ENCODE data around the gene DLGAP3.

Gene DLGAP3

DNA sequence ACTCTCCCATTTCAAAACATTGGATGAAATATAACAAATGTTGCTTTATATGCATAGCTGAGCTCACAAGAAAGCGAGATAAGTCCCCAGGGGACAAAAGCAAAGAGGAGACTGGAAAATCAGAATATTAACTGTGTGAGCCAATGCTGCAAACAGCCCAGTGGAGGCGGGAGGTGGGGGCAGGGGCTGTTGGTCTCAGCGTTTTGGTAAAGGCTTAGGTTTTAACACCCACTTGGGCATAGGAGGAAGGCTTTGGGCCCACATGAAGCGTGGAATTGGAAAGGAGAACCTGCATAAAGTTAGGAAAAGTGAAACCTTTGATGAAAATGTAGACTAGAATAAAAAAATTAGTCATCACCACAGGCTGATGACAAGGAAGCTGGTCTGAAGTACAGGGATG lies 39.7 kb downstream of the DLGAP3 start:
- Histone ChIP-seq H3K4me3 (ENCODE audit: low read length) (no peak overlapping the region), H3K27me3 (ENCODE audit: control insufficient read depth, insufficient read depth, low read length) (peaks cover 11% of the 10 kb centered on the region), H3K4me1 (ENCODE audit: control insufficient read depth, insufficient read depth, low read length) (no peaks in the 10 kb centered on the region), H3K27ac (ENCODE audit: low read depth, low read length) (no peak overlapping the region), H3K9ac (ENCODE audit: low read length) (no peak overlapping the region), H3K36me3 (ENCODE audit: control insufficient read depth, insufficient read depth, low read length) (no peaks in the 10 kb centered on the region)

DNA sequence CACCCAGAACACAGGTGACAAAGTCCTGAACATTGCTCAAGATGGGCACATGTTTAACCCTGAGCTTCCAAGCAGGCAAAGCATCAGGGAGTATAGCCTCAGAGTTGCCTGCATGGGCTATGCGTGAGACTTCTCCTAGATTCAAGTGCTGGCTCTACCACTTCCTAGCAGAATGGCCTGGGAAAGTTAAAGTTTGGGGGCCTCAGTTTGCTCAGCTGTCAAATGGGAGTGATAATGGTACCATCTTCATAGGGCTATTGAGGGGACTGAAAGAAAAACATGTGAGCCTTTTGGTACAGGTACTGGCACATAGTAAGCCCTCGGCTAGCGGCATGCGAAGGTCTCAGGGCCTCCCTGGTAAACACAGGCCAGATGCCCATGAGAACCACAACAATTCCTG lies 41.9 kb downstream of the DLGAP3 start:
- Histone ChIP-seq H3K9ac (ENCODE audit: low read length) (no peak overlapping the region), H3K27me3 (ENCODE audit: control insufficient read depth, insufficient read depth, low read length) (peaks cover 19% of the 10 kb centered on the region), H3K27ac (ENCODE audit: low read depth, low read length) (no peak overlapping the region), H3K4me1 (ENCODE audit: control insufficient read depth, insufficient read depth, low read length) (no peaks in the 10 kb centered on the region), H3K36me3 (ENCODE audit: control insufficient read depth, insufficient read depth, low read length) (no peaks in the 10 kb centered on the region), H3K4me3 (ENCODE audit: low read length) (no peak overlapping the region)

DNA sequence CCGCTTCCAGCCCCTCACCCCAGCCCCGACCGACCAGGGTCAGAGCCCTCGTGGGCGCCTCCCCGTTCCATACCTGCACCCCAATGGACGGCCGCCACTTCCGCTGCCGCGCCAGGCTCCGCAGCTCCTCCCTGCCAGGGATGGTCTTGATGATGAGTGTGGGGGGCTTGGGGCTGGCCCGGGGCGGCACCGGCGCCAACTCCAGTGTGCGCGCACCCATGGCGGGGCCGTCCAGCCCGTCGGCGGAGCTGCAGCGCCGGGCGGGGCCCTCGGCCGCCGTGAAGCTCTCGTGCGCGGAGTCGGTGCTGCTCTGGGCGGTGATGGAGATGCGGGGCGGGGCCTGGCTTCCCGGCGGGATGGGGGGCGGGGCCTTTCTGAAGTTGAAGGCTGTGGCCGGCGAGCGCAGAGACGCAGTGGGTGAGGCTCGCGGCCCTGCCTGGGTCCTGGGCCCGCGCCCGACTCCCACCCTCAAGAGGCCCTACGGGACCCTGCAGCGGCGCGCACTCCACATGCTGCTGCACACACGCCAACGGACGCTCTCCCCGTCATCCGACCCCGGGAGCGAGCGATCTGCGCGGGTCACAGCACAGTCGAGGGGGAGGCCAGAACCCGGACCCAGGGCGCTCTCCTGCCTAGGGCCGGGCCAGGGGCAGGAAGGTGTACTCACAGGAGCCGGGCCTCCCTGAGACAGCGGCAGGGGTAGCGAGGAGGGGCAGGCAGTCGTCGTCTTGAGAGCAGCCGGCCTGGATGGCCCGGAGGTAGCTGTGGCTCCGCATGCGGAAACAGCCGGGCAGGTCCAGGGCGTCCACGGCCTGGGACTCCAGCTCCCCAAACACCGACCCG lies 43.8 kb downstream of the DLGAP3 start:
- no peaks in the 10 kb centered on the region for H3K4me1 ChIP-seq (ENCODE audit: control insufficient read depth, insufficient read depth, low read length)
- peak overlapping the region; percentile 46 for H3K4me3 ChIP-seq (ENCODE audit: low read length)
- H3K36me3 ChIP-seq (ENCODE audit: control insufficient read depth, insufficient read depth, low read length), result no peaks in the 10 kb centered on the region
- peaks cover 19% of the 10 kb centered on the region for H3K27me3 ChIP-seq (ENCODE audit: control insufficient read depth, insufficient read depth, low read length)
- H3K27ac ChIP-seq (ENCODE audit: low read depth, low read length), result no peak overlapping the region
- H3K9ac ChIP-seq (ENCODE audit: low read length), result no peak overlapping the region

DNA sequence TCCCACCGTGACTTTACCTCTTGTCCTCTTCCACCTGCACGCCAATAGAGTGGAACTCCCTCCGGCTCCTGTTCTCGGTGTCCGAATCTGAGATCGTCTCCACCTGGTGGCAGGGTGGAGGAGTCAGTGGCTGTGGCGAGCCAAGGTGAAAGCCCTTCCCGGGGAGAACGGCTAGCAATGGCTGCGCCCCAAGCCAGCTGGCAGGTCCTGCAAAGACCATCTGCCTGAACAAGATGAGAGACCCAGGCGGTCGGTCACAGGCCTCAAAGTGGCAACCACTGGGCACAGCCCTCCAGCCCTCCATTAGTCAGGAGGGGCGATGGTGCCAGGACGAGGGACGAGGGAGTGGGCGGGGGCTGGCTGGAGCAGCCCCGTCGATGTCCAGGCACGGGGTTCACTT lies 44.5 kb downstream of the DLGAP3 start:
- H3K9ac ChIP-seq (ENCODE audit: low read length), result no peak overlapping the region
- H3K27me3 ChIP-seq (ENCODE audit: control insufficient read depth, insufficient read depth, low read length), result peaks cover 19% of the 10 kb centered on the region
- peak overlapping the region; percentile 46 for H3K4me3 ChIP-seq (ENCODE audit: low read length)

DNA sequence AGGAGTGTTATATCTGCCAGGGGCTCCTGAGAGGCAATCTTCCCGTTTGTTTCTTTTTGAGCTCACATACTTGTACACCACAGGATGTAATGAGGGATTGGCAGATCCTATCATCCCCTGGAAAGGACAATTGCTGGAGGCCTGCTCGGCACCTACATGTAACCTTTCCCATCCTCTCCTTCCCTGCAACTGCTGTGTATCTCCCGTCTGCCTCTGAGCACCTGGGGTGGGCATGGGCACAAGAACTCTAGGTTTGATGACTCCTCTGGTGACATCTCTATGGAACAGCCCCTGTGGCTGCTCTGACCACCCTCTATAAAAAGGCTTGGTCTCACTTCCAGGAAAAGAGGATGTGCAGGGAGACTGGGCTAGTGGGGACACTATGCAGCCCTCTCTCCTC lies 44.9 kb downstream of the DLGAP3 start:
- Histone ChIP-seq H3K4me3 (ENCODE audit: low read length) (no peak overlapping the region), H3K4me1 (ENCODE audit: control insufficient read depth, insufficient read depth, low read length) (no peaks in the 10 kb centered on the region), H3K36me3 (ENCODE audit: control insufficient read depth, insufficient read depth, low read length) (no peaks in the 10 kb centered on the region), H3K27me3 (ENCODE audit: control insufficient read depth, insufficient read depth, low read length) (peaks cover 19% of the 10 kb centered on the region), H3K27ac (ENCODE audit: low read depth, low read length) (no peak overlapping the region), H3K9ac (ENCODE audit: low read length) (no peak overlapping the region)

More for the DNA sequence above, 44.5 kb downstream of the DLGAP3 start:
- H3K36me3 ChIP-seq (ENCODE audit: control insufficient read depth, insufficient read depth, low read length), result no peaks in the 10 kb centered on the region
- H3K4me1 ChIP-seq (ENCODE audit: control insufficient read depth, insufficient read depth, low read length), result no peaks in the 10 kb centered on the region
- no peak overlapping the region for H3K27ac ChIP-seq (ENCODE audit: low read depth, low read length)

DNA sequence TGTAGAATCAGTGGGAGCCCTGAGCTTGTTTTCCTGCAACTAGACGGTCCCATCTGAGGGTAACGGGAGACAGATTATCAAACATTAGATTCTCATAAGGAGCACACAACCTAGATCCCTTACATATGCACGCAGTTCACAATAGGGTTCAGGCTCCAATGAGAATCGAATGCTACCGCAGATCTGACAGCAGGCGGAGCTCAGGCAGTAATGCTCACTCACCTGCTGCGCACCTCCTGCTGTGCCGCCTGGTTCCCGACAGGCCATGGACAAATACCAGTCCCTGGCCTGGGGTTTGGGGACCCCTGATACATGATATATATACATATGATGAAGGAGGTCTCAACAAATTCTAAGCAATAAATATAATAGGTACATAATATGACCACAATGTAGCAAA lies 50.2 kb downstream of the DLGAP3 start:
- Histone ChIP-seq H3K27ac (ENCODE audit: low read depth, low read length) (no peak overlapping the region), H3K27me3 (ENCODE audit: control insufficient read depth, insufficient read depth, low read length) (peaks cover 3% of the 10 kb centered on the region), H3K4me1 (ENCODE audit: control insufficient read depth, insufficient read depth, low read length) (no peaks in the 10 kb centered on the region), H3K4me3 (ENCODE audit: low read length) (no peak overlapping the region), H3K9ac (ENCODE audit: low read length) (no peak overlapping the region), H3K36me3 (ENCODE audit: control insufficient read depth, insufficient read depth, low read length) (no peaks in the 10 kb centered on the region)

DNA sequence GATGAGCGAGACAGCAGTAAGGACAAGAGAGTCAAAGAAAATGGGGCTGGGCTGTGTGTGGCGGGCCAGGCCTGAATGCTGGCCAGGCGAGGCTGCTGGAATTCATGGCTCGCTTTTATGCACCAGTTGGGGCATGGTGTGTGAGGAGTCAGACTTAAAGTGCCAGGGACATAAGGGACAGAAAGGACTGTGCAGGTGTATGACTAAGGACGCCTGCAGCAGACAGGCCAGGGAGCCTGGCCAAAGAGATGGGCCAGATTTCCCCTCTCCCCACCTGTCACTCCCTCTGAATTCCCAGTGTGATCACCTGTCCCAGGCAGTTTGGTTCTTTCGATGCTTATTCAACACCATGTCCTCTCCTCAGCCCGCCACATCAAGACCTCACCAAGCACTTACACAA lies 53.0 kb downstream of the DLGAP3 start:
- no peaks in the 10 kb centered on the region for H3K4me1 ChIP-seq (ENCODE audit: control insufficient read depth, insufficient read depth, low read length)
- no peak overlapping the region for H3K4me3 ChIP-seq (ENCODE audit: low read length)
- H3K27me3 ChIP-seq (ENCODE audit: control insufficient read depth, insufficient read depth, low read length), result peaks cover 2% of the 10 kb centered on the region
- no peak overlapping the region for H3K9ac ChIP-seq (ENCODE audit: low read length)
- no peak overlapping the region for H3K27ac ChIP-seq (ENCODE audit: low read depth, low read length)
- no peaks in the 10 kb centered on the region for H3K36me3 ChIP-seq (ENCODE audit: control insufficient read depth, insufficient read depth, low read length)

DNA sequence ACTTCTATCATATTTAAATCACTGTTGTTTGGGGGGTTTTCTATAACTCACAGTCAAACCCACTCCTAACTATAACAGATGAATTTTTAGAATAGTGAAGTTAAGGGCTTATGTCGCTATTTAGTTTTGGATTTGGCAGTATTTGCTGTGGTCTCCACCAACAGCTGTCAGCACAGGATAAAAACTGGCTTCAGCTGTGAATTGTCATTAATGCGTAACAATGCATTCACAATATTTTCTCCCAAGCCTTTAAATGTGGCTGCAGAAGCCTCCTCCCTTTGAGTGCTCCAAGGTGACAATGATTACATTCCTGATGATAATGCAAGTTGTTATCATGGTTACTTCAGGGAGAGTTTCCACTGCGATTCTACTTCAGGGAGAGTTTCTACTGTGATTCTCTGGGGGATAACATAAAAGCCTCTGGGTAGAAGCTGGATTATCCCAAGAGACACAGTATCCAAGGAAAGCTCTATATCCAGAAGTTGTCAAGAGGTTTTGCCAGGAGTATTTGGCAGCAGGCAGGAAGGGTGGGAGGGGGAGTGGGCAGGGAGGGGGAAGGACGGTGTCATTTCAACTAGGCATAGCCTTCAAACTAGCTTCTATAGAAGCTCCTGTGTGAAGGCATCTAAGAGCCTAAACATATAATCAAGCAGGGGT lies 55.0 kb downstream of the DLGAP3 start:
- H3K4me3 ChIP-seq (ENCODE audit: low read length), result no peak overlapping the region
- H3K36me3 ChIP-seq (ENCODE audit: control insufficient read depth, insufficient read depth, low read length), result no peaks in the 10 kb centered on the region
- no peaks in the 10 kb centered on the region for H3K4me1 ChIP-seq (ENCODE audit: control insufficient read depth, insufficient read depth, low read length)
- no peak overlapping the region for H3K9ac ChIP-seq (ENCODE audit: low read length)
- H3K27ac ChIP-seq (ENCODE audit: low read depth, low read length), result no peak overlapping the region
- peaks cover 2% of the 10 kb centered on the region for H3K27me3 ChIP-seq (ENCODE audit: control insufficient read depth, insufficient read depth, low read length)

DNA sequence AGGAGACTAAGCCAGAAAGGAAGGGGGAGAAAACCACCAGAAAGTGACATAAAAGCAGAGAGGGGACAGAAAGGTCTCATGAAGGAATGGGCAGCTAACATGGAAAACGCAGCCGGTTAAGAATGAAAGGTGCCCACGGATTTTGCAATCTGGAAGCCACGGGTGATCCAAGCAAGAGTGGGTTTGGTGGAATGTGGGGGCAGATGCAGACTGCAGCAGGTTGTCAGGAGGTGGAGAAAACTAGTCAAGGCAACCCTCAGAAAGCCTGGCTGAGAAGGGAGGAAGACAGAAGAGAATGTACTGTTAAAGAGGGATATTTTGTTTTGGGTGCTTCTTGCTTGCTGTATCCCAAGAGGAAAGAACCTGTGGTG lies 57.3 kb downstream of the DLGAP3 start:
- Histone ChIP-seq H3K27ac (ENCODE audit: low read depth, low read length) (no peak overlapping the region), H3K4me3 (ENCODE audit: low read length) (no peak overlapping the region), H3K4me1 (ENCODE audit: control insufficient read depth, insufficient read depth, low read length) (no peaks in the 10 kb centered on the region), H3K36me3 (ENCODE audit: control insufficient read depth, insufficient read depth, low read length) (no peaks in the 10 kb centered on the region), H3K27me3 (ENCODE audit: control insufficient read depth, insufficient read depth, low read length) (peaks cover 2% of the 10 kb centered on the region), H3K9ac (ENCODE audit: low read length) (no peak overlapping the region)

DNA sequence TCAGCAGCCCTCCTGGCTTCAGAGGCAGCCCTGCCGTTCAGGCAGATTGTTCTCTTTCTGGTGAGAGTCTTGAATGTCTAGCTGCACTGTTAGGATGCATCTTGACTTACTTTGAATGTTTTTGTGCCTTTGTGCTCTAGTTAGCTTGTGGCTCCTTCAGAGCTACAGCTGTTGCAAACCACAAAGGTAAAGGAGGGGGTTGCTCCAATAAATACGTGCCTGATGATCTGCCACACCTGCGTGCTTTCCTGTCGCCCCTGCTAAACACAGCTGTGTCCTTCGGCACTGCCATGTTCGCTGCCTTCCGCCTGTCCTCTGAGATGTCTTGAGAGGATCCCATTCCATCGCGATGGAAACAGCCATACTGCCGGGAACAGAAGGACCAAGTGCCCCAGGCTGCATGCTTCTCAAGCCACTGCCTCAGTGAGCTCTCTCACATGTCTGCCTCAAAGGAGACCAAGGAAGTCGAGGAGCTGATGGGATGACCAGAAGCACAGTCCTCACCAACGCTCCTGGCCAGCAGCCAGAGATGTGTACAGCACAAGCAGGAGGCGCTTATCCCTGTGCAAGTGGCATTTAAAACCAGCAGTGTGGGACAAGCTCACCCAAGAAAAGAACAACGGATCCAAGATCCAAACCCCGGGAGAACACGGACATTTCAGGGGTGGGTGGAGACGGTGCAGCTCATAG lies 57.9 kb downstream of the DLGAP3 start:
- H3K4me1 ChIP-seq (ENCODE audit: control insufficient read depth, insufficient read depth, low read length), result no peaks in the 10 kb centered on the region
- no peak overlapping the region for H3K4me3 ChIP-seq (ENCODE audit: low read length)
- no peak overlapping the region for H3K9ac ChIP-seq (ENCODE audit: low read length)
- H3K36me3 ChIP-seq (ENCODE audit: control insufficient read depth, insufficient read depth, low read length), result no peaks in the 10 kb centered on the region
- peaks cover 2% of the 10 kb centered on the region for H3K27me3 ChIP-seq (ENCODE audit: control insufficient read depth, insufficient read depth, low read length)
- H3K27ac ChIP-seq (ENCODE audit: low read depth, low read length), result no peak overlapping the region

DNA sequence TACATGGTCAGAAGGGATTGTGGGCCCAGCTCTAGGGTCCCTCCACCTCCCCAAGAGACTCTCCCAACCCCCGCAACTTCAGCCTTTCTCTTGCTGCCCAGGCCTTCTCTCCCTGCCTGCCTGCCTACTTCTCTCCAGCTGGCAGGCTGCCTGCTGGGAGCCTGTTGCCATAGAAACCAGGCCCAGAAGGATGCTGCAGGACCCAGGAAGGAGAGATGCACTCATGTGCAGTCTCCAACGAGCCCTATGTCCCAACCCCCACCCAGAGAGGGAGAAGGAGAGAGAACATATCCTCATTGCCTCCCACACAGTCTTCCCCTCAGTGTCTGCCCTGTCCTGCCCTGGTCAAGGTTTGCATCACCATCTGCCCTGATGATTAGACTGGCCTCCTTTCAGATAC lies 59.1 kb downstream of the DLGAP3 start:
- Histone ChIP-seq H3K36me3 (ENCODE audit: control insufficient read depth, insufficient read depth, low read length) (no peaks in the 10 kb centered on the region), H3K27me3 (ENCODE audit: control insufficient read depth, insufficient read depth, low read length) (peaks cover 2% of the 10 kb centered on the region), H3K4me1 (ENCODE audit: control insufficient read depth, insufficient read depth, low read length) (no peaks in the 10 kb centered on the region), H3K4me3 (ENCODE audit: low read length) (no peak overlapping the region), H3K27ac (ENCODE audit: low read depth, low read length) (no peak overlapping the region), H3K9ac (ENCODE audit: low read length) (no peak overlapping the region)

DNA sequence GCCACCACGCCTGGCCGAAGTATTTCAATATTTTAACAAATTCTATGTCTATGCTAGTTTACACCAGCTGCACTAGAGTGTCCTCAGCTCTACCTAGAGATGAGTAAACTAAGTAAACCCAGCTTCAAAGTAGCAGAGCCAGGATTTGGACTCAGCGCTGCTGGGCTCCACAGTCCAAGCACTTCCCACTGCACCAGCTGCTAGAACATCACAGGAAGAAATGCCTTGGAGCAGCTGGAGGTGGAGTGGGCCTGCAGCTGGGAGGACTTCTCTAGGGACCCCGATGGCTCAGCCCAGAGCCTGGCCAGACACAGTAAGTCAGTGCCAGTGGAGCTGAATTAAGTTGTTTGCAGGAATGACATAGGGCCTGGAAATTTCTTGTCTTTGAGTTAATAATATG lies 59.7 kb downstream of the DLGAP3 start:
- Histone ChIP-seq H3K27ac (ENCODE audit: low read depth, low read length) (no peak overlapping the region), H3K27me3 (ENCODE audit: control insufficient read depth, insufficient read depth, low read length) (peaks cover 2% of the 10 kb centered on the region), H3K36me3 (ENCODE audit: control insufficient read depth, insufficient read depth, low read length) (no peaks in the 10 kb centered on the region), H3K4me3 (ENCODE audit: low read length) (no peak overlapping the region), H3K4me1 (ENCODE audit: control insufficient read depth, insufficient read depth, low read length) (no peaks in the 10 kb centered on the region), H3K9ac (ENCODE audit: low read length) (no peak overlapping the region)
